Islet precursor cell (in vitro differentiated cells): ENCODE measurements around the gene SPTBN2.
A peak's percentile ranks its signal among the peaks of the same experiment; 100 is the strongest.

Experiments used
- DNase-seq: peaks from one replicate; pipeline ENCODE4 v3.0.0-alpha.2; 2018

SPTBN2 gene

DNA sequence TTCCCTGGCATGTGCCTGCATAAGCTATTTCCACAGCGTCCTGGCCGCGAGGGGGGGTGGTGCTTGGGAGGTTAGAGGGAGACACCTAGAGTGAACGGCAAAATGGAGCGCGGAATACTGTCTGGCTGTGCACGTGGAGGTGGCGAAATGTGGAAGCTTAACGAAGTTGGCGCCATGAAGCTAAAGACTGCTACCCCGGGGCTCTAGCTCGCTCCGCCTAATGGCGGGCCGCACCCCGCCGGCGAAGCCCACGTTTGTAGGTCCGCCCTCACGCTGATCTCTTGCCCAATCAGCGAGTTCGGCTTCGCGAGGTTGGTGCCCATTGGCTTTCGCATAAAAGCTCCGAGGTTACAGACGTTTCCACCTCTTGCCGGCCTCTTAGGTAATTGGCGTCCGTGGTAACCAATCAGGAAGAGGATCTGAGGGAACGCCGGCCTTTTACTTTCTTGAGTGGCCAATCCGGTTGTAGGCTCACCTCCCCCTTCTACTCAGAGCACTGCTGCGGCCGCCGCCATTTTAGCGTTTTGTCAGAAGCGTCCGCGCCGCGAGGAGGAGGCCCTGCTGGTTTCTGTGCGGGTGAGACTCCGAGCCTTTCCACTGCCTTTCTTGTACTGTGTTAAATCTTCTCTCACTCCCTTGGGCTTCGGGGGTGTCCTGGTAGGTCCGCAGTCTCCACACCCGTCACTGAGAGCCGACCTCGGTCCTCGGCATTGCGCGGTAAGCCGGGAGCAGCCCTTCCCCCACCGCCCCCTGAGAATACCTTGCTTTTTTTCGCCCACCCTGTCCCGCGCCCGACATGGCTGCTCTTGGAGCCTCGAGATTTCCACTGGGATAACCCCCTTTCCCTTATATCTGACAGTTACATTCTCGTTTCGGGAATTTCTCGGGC, 90.6 kb downstream of the SPTBN2 start, which contains the start of gene RBM4:
Gene RBM4, plus strand, starts transcription at position 527 of the 889 bp plus-strand sequence. CDS start 1,009 bp downstream, outside the sequence.
- peak; percentile 100 for DNase-seq

DNA sequence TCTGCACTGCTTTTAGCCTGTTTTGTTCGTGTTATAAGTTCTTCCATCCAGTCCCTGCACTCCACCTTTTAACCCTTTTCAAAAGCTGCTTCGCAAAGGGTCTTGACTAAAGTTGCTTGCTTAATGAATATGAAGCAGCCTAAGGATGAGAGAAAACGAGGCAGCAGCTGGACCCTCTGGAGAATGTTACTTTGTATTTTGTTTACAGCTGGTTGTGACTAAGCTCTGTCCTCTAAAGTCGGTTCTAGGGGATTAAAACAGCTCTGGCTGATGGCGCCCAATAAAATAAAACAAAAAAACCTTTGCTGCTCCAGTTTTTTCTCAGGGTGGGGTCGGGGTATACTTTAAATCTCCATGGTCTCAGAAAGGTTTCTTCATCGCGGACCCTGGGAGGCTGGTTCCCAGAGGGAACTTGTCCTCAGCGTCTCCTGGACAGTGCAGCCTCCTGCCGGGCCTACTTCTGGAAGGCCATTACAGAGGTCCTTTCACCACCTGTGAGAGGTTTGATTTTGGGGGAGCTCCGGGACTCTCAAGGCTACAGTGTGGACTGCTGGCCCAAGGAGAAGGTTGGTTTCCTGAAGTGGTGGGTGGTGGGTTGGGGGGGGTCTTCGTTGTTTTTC, 91.3 kb downstream of the SPTBN2 start:
- DNase-seq: no peak

DNA sequence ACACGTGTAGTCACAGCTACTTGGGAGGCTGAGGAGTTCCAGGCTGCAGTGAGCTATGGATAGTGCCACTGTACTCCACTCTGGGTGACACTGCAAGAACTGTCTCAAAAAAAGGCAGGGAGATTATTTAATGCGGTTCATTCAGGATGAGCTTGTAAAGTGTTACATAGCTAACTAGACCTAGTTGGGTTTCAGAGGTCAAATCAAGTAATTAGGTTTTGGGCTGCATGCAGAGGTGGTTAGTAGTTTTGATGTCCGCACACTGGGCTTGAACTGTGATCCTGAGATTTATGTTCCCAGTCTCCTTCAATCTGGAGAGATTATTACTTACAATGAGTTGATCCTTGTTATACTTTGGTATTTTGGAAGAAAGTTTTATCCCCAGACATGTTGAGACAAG, 92.6 kb downstream of the SPTBN2 start:
- no peak for DNase-seq
